ENCODE data around the gene LPCAT4.
A peak's percentile ranks its signal among the peaks of the same experiment; 100 is the strongest.
"Not testable (repeated sequence)": the region's sequence is repeated elsewhere in the genome, so short reads cannot be mapped to it uniquely, and the experiment has no call there.

The LPCAT4 gene

GRCh38 chr15:34361278-34361677, 5.7 kb downstream of the LPCAT4 start:
- no peak for DNase-seq

- no peak for DNase-seq
Observed at GRCh38 chr15:34360298-34360697, 6.7 kb downstream of the LPCAT4 start.

DNA sequence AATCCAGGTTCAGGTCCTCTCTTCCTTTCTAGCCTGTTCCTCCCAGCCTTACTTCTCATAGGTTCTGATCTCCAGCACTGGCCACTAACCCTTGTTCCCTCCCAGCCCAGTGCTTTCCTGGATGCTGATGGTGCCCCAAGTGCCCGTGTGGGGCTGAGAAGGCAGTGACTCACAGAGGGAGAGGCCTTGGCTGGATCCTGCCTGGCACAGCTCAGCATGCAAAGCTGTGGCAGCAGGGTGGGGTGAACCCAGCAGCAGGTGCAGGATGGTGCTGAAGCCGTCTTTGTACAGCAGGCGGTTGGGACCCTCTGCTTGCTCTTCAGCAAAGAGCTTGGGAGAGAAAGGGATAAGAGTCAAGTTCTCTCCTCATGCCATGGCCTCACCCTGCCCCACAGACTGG, 7.6 kb downstream of the LPCAT4 start:
- no peak for DNase-seq

GRCh38 chr15:34358948-34359347, 8.0 kb downstream of the LPCAT4 start:
- no peak for DNase-seq

GRCh38 chr15:34358367-34358766, 8.6 kb downstream of the LPCAT4 start:
- DNase-seq = no peak

- no peak for DNase-seq
Observed at GRCh38 chr15:34357653-34358052, 9.3 kb downstream of the LPCAT4 start.

DNA sequence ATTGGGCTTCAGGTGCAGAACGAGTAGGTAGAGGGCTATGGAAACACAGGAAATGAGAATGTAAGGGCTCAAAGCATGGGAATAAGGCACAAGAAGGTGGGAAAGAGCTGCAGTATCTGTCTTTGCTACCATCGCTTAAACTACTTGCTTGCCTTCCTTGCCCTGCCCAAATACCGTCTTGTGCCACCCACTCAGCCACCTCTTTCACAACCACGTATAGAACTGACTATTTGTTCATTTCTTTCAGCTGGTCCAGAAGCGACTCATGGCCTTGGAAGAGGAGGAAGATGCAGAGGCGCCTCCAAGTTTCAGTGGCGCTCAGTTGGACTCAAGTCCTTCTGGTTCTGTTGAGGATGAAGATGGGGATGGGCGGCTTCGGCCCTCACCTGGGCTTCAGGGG, 11.8 kb downstream of the LPCAT4 start:
- DNase-seq = no peak

DNA sequence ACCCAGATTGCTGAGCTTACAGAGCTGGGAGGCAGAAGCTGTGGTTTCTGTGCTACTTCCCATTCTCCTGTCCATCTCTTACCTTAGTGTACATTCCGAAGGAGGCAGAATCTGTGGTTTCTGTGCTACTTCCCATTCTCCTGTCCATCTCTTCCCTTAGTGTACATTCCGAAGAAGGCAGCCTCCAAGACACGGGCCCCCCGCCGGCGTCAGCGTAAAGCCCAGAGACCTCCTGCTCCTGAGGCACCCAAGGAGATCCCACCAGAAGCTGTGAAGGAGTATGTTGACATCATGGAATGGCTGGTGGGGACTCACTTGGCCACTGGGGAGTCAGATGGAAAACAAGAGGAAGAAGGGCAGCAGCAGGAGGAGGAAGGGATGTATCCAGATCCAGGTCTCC, 12.7 kb downstream of the LPCAT4 start:
- DNase-seq = no peak

- DNase-seq = no peak
Observed at GRCh38 chr15:34353627-34354026, 13.4 kb downstream of the LPCAT4 start.

GRCh38 chr15:34352996-34353395, 14.0 kb downstream of the LPCAT4 start:
- not testable (repeated sequence) for DNase-seq

DNA sequence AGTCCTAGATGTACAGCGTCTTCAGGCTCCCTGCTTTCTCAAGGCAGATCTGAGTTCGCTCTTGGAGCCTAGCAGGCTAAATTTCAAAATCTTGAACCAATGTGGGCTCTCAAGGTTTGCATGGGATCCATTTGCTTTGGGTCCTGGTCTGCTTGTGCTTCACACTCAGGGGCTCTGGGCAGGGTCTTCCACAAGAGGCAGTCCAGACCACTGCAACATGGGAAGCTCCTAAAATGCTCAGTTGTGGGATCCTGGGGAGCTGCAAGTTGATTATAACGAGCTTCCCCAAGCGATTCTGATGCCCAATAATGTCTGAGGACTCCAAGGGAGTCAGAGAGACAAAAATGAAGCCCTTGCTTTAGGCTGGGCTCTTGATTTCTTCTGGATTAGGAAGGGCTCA, 17.2 kb downstream of the LPCAT4 start:
- DNase-seq = no peak

- no peak for DNase-seq
Observed at GRCh38 chr15:34348735-34349300, 18.2 kb downstream of the LPCAT4 start.

GRCh38 chr15:34347951-34348638, 18.9 kb downstream of the LPCAT4 start:
- DNase-seq = no peak

DNA sequence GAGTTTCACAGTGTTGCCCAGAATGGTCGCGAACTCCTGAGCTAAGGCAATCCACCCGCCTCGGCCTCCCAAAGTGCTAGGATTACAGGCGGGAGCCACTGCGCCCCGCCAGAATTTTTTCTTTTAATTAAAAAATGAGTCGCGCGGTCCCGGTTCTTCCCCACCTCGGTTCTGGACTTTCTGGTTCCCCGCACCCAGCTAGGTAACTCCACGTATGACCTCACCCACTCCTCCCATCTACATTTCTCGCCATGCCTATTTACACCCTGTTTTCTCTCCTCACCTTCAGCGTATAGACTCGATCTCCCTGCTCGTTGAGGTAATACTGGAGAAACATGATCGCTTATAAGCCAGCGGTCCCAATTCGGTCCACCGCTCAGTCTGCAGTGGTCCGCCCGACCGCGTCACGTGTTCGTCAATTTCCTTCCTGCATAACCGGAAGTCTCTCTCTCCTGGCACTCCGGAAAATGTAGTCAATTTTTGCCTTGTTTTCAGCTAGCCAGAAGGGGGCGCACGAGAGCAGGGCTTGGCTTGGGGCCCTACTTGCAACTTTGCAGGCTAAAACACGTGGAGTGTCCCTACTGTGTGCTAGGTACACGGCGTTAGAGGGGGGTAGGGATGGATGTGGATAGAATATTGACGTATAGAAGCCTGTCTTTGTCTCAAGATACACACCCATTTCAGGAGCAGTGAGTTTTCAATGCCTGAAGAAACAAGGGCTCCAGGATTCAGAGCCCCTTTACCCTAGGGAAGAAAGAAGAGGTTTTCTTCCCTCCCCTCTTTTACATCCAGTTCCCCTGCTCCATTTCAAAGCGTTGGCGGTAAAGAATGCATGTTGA, 24.0 kb downstream of the LPCAT4 start, which contains the start of the genes NOP10 and NUTM1:
TSS of gene NOP10 (minus strand) at position 400 of the 839 bp plus-strand sequence. CDS start at position 337, 63 bp downstream.
TSS of gene NUTM1 (plus strand) at position 579 of the 839 bp plus-strand sequence. CDS start 382 bp downstream, outside the sequence.
- peak; percentile 83 for DNase-seq

- not testable (repeated sequence) for DNase-seq
Observed at GRCh38 chr15:34342213-34342736, 24.7 kb downstream of the LPCAT4 start.

DNA sequence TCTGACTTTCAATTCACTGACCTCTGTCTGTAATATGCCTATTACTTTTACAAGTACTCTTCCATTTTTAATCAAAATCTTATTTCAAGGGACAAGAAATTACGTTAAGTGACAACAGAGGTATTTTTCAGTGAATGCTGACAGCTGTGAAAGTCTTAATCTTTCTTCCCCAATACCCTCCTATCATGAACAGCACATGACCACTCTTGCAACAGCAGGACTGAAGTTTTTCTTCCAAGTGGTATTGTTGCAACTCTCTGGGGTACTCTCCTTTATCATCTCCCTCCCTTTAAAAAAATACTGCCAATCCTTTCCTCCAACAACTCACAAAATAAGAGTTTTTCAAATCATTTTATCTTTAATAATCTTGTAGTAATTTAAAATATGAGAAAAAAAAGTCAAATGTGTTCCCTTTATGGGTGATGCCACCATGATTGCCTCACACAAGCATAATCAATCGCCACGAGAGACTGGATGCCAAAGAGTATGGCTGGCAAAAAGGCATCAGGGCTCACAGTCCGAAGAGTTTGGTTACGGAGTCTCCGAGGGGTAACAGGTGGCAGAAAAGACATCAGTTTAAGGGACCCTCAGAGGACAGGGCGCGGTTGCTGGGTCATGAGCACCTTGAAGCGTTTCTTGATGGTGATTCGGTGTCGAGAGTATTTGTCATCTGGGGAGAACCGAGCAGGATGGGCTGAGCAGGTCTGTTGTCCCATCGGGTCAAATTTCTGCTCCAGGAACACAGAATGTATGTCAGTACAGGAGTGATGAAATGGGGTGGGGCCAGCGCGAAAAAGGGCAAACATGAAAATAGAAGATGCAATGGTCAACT, 25.4 kb downstream of the LPCAT4 start:
- no peak for DNase-seq

DNA sequence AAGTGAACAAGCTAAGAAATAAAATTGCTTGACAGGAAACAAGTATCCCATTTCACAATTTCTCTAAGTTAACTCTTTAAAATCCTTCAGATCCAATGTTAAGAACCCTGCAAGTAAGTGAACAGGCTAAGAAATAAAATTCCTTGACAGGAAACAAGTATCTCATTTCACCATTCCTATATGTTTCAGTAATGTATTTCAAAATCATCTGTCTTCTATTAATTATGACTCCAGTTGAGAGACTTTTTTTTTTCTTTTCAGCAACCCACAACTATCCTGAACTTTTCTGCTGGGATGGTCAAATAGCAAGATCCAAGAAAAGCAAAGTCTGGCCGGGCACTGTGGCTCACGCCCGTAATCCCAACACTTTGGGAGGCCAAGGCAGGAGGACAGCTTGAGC, 27.1 kb downstream of the LPCAT4 start:
- DNase-seq = no peak

- DNase-seq = no peak
Observed at GRCh38 chr15:34338347-34338746, 28.6 kb downstream of the LPCAT4 start.

DNA sequence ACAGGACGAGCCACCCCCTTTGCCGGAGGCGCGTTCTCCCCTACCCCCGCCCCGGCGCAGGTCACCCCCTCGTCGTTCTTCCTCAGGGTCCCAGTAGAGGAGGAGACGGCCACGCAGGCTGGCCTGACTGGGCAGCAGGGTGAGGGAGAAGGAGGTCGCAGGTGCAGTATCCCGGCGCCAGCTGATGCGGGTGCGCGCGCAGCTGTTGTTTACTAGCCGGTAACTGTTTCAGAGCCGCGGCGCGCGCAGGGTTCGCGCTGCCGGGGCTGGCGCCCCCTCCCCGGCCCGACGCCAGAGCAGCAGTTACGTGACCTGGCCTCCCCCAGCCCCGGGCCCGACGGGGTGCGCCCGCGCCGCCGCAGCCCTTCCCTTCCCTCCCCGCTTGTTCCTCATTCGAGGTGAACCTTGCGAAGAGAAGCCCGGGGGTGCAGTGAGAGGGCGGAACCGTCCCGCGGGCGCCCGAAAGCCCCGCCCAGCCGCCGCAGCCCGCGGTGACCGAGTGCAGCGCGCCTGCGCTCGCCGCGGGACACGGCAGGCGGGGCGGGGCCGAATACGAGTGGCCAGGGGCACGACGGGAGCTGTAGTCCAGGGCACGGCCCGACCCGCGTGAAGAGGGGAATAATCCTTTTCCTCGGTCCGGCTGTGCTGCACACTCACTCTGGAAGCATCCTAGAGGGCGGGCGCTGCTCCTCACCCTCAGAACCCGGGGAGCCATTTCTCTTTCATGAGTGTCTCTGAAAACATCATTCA, 29.3 kb downstream of the LPCAT4 start, which contains the start of gene SLC12A6:
TSS of gene SLC12A6 (minus strand) at position 225 of the 750 bp plus-strand sequence. CDS start 1,101 bp downstream, outside the sequence.
- peak; percentile 67 for DNase-seq

GRCh38 chr15:34336991-34337556, 29.9 kb downstream of the LPCAT4 start:
- no peak for DNase-seq

Data from NCI-H1048 (cell line).